Activated T-cell treated with anti-CD3 and anti-CD28 coated beads for 24 hours (primary cell): Measurements from ENCODE around the gene GRIFIN.

Source experiments
- DNase-seq: peaks from one replicate; pipeline ENCODE4 v3.0.0-alpha.2; 2020; ENCODE audit warnings: low read depth

Gene GRIFIN

DNA sequence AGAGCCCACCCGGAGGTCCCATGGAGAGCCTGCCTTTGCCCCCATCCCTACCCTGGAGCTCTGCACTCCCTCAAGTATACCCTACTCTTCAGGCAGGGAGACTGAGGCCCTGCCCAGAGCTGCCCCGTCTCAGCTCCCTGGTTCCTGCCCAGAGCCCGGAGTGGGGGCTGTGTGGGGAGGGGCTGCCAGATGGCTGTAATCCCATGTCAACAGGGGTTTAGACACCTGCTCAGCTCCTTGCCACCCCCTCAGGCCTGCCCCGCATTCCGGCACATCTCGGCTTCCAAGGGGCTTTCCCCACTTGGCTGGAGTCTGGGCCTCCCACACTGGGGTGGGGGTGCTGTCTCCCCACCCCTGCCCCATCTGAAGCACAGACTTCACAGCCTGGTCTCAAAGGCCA is 22.5 kb upstream of the GRIFIN start:
- no peak for DNase-seq

- no peak for DNase-seq
These were observed 21.5 kb upstream of the GRIFIN start for GRCh38 chr7:2497500-2498336.

- DNase-seq = no peak
These were observed 20.9 kb upstream of the GRIFIN start for GRCh38 chr7:2497065-2497464.

GRCh38 chr7:2496375-2496774 is 20.2 kb upstream of the GRIFIN start:
- DNase-seq = no peak

DNA sequence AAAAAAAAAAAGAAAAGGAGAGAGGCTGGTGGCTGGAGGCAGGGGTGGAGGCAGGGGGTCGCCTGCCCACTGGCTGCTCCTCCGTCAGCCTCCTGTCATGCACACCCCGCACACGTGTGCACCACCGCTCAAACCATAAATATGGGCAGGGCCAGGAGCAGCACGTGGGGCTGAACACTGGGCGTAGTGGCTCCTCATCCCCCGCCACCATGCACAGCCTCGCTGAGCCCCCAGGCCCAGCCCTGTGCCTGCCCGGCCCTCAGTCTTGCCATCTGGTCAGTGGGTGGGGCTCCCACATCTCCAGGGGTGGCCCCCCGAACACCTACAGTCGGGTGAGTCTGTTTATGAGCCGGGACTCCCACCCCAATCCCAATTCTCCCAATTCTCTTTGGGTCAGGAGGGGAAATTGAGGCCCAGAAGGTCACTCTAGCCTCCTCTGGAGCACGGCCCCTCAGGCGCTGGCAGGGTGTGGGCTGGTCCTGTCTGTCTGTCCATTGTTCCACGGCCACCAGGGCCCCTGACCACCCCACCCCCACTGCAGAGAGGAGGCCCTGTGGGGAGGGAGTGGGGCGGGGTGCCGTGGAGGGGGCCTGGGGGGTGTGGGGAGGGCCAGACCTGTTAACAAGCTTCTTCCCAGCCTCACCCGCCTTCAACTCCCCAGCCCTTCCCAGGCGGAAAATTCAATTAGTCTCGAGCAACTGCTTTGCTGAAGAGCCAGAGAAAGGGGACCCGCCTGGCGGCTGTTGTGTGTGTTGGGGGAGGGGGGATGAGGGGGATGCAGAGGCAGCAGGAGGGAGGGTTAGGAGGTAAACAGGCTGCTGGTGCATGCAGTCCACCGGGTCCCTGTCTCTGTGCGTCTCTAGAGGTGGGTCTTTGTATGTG is 19.5 kb upstream of the GRIFIN start:
- DNase-seq = no peak

GRCh38 chr7:2494191-2495130 is 18.3 kb upstream of the GRIFIN start:
- no peak for DNase-seq

GRCh38 chr7:2493205-2494164 is 17.3 kb upstream of the GRIFIN start:
- DNase-seq = no peak

GRCh38 chr7:2492038-2492437 is 15.8 kb upstream of the GRIFIN start:
- DNase-seq = no peak

- DNase-seq = no peak
These were observed 14.0 kb upstream of the GRIFIN start for GRCh38 chr7:2490181-2490651.

- no peak for DNase-seq
These were observed 12.5 kb upstream of the GRIFIN start for GRCh38 chr7:2488681-2489080.

DNA sequence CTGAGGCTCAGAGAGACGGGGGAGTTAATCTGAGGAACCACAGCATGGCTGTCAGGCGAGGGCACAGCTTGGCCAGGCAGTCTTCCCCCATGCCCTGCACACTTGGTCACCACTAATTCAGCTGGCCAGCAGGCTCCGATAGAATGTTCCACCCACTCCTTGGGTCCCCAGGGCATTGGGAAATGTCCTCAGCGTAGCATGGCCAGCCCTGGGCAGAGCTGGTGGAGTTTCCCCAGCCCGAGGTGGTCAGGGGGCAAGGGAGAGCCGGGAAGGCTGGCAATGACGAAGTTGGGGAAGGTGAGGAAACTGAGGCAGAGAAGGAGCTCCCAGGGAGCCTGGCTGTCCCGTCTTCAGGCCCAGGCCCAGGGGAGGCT is 12.1 kb upstream of the GRIFIN start:
- no peak for DNase-seq

DNA sequence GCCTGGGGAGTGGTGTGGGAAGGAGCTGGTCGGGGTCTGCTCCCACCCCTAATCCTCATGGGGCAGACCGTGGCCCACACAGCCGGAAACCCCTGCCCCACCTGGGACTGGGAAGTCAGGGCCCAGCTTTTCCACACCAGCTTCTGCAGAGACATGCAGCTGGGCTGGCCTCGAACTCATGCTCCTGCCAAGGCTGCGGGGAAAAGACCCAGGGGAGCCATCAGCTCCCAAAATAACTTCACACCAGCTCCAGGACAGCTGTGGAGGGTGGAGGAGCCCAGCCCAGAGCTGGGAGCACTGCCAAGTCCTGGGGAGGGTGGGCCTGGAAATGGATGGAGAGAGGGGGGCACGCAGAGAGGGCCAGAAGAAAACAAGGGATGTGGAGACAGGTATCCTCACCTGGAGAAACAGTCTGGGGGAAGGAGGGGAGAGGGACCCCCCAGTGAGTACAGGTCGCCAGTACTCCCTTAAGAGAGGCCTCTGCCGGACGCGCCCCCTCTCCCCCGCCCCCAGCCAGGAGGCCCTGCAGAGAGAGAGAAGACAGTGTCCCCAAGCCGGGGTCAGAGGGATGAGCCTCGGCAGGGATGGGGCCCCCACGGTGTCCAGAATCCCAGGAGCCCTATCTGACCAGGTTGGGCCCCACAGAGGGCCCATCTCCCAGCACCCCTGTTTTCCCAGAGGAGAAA is 11.5 kb upstream of the GRIFIN start:
- no peak for DNase-seq

DNA sequence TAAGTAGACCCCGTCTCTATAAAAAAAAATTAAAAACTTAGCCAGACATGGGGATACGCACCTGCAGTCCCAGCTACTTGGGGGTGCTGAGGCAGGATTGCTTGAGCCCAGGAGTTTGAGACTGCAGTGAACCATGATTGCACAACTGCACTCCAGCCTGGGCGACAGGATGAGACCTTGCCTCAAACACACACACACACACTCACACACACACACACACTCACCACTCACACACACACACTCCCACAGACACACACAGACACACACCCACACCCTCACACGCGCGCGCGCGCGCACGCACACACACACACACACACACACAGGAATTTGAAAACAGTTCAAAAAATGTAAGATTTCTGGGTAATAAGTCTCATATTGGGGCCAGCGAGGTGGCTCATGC is 8.7 kb upstream of the GRIFIN start:
- DNase-seq = no peak

DNA sequence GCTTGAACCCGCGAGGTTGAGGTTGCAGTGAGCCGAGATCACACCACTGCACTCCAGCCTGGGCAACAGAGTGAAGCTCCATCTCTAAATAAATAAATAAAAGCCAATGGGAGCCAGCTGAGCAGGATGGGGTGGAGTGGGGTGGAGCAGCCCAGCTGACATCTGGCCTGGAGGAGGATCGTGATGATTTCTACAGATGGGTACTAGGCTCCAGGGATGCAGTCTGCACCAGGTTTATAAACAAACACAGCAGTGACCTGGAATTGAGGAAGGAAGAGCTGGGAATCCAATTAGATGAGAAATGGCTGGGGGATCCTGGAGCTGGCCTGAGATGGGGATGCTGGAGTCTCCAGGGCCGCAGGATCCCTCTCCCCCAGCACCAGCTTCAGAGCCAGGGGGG is 7.3 kb upstream of the GRIFIN start:
- DNase-seq = no peak

- no peak for DNase-seq
These were observed 6.7 kb upstream of the GRIFIN start for GRCh38 chr7:2482725-2483451.

GRCh38 chr7:2481195-2481594 is 5.0 kb upstream of the GRIFIN start:
- no peak for DNase-seq

GRCh38 chr7:2480070-2480408 is 3.8 kb upstream of the GRIFIN start:
- no peak for DNase-seq

DNA sequence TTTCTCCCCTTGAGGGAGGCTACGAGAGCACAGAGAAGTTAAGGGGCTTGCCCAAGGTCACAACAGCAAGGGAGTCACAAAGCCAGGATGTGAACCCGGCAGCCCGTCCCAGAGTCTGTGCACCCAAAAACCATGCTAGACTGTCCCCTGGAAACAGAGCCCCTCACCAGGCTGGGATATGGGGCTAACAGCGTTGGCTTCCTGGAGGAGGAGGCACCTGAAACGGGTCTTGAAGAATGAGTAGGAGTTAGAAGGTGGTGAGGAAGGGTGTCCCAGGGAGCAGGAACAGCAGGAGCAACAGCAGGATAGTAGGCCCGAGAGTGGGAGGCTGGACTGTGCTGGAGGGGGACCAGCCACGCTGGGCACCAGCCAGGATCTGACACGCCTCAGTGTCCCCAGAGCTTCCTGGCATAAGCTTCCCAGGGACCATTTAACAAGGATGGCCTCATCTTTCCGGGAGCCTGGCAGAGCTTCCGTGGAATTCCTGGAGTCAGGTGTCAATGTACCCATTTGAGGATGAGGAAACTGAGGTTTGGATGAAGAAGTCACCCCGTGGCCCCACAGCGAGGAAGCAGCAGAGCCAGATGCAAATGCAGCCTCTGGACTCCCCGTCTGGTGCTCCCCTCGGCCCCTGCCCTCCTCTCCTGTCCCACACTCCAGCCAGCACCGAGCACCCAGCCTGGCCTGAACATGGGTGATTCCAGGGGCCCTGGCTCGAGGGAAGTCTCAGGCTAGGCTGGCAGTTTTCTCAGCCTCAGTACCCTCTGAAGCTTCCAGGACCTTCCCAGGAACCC is 3.3 kb upstream of the GRIFIN start:
- no peak for DNase-seq

DNA sequence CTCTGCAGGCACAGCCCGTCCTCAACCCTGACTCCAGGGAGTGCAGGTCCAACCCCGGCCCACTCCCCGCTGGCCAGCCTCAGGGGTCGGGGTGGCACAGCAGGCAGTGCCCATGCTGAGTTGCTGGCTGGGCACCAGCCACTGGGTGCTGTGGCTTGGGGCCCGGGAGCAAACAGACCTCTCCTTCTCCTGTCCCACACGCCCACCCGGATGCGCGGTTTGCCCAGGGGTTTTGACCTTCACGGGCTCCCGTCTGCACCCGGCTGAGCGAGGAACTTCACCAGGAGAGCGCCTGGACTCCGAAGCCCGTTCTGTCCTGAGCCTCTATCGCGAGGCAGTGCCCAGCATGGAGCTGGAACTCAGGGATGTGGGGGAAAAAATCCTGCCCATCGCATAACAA is 2.6 kb upstream of the GRIFIN start:
- no peak for DNase-seq
